ENCODE results near the gene BCL11B. TPM values are rescaled to one million over a fixed set of nuclear protein-coding genes. Genes with fewer than 3 reads are reported as not detected.

Gene BCL11B
- total RNA-seq, 1 donor from 2014 or later = 2.6 TPM

GRCh38 chr14:99137001-99137700, 134.8 kb downstream of the BCL11B start:
- Mint-ChIP-seq H3K27ac (ENCODE audit: unreplicated experiment) (no peak overlapping the region), H3K9me3 (ENCODE audit: unreplicated experiment) (peaks cover 4% of the 10 kb centered on the region), H3K27me3 (ENCODE audit: unreplicated experiment) (peaks cover 11% of the 10 kb centered on the region), H3K4me1 (ENCODE audit: low read depth, unreplicated experiment) (peaks cover 11% of the 10 kb centered on the region), H3K4me3 (ENCODE audit: unreplicated experiment) (no peak overlapping the region), H3K36me3 (ENCODE audit: unreplicated experiment) (peaks cover 3% of the 10 kb centered on the region)
- no peak for DNase-seq
- TF ChIP-seq CTCF (IDR thresholded peaks at IDR 0.05; ENCODE audit: partially characterized antibody, unreplicated experiment) = no peak

GRCh38 chr14:99136401-99136800, 135.6 kb downstream of the BCL11B start:
- TF ChIP-seq CTCF (IDR thresholded peaks at IDR 0.05; ENCODE audit: partially characterized antibody, unreplicated experiment) = no peak
- H3K27me3 Mint-ChIP-seq (ENCODE audit: unreplicated experiment) = peaks cover 11% of the 10 kb centered on the region
- no peak for DNase-seq
- H3K36me3 Mint-ChIP-seq (ENCODE audit: unreplicated experiment) = peaks cover 3% of the 10 kb centered on the region
- H3K27ac Mint-ChIP-seq (ENCODE audit: unreplicated experiment) = no peak overlapping the region
- peaks cover 11% of the 10 kb centered on the region for H3K4me1 Mint-ChIP-seq (ENCODE audit: low read depth, unreplicated experiment)
- H3K9me3 Mint-ChIP-seq (ENCODE audit: unreplicated experiment) = peaks cover 7% of the 10 kb centered on the region
- no peak overlapping the region for H3K4me3 Mint-ChIP-seq (ENCODE audit: unreplicated experiment)

GRCh38 chr14:99136047-99136400, 136.0 kb downstream of the BCL11B start:
- H3K9me3 Mint-ChIP-seq (ENCODE audit: unreplicated experiment) = peaks cover 6% of the 10 kb centered on the region
- TF ChIP-seq CTCF (IDR thresholded peaks at IDR 0.05; ENCODE audit: partially characterized antibody, unreplicated experiment) = no peak
- H3K36me3 Mint-ChIP-seq (ENCODE audit: unreplicated experiment) = peaks cover 3% of the 10 kb centered on the region
- H3K4me1 Mint-ChIP-seq (ENCODE audit: low read depth, unreplicated experiment) = peaks cover 11% of the 10 kb centered on the region
- DNase-seq = no peak
- H3K27me3 Mint-ChIP-seq (ENCODE audit: unreplicated experiment) = peaks cover 11% of the 10 kb centered on the region
- no peak overlapping the region for H3K27ac Mint-ChIP-seq (ENCODE audit: unreplicated experiment)
- no peak overlapping the region for H3K4me3 Mint-ChIP-seq (ENCODE audit: unreplicated experiment)

GRCh38 chr14:99134516-99135046, 137.4 kb downstream of the BCL11B start:
- Mint-ChIP-seq H3K4me3 (ENCODE audit: unreplicated experiment) (no peak overlapping the region), H3K27me3 (ENCODE audit: unreplicated experiment) (peaks cover 10% of the 10 kb centered on the region), H3K36me3 (ENCODE audit: unreplicated experiment) (peaks cover 3% of the 10 kb centered on the region), H3K9me3 (ENCODE audit: unreplicated experiment) (peaks cover 3% of the 10 kb centered on the region), H3K27ac (ENCODE audit: unreplicated experiment) (no peak overlapping the region), H3K4me1 (ENCODE audit: low read depth, unreplicated experiment) (peaks cover 11% of the 10 kb centered on the region)
- no peak for DNase-seq
- no peak for TF ChIP-seq CTCF (IDR thresholded peaks at IDR 0.05; ENCODE audit: partially characterized antibody, unreplicated experiment)

Measured in glutamatergic neuron (in vitro differentiated cells).